SU-DHL-6 (cell line): Measurements from ENCODE around the gene PPP6R3.
"Not testable (repeated sequence)": the region's sequence is repeated elsewhere in the genome, so short reads cannot be mapped to it uniquely, and the experiment has no call there.

Experiments
- H2AFZ ChIP-seq: fragments of 200-600 bp; sonication (generic); 2 replicates; pipeline ENCODE4 v1.6.1; 2014; ENCODE audit warnings: low read depth, mild to moderate bottlenecking, moderate library complexity, mixed read lengths, antibody characterized with exemption, low read length; ENCODE audit not compliant: severe bottlenecking
- H3F3A ChIP-seq: fragments of 200-600 bp; shearing (Covaris generic); 2 replicates; pipeline ENCODE4 v1.6.0; 2016; ENCODE audit warnings: antibody characterized with exemption, mild to moderate bottlenecking; ENCODE audit not compliant: insufficient read depth
- H3K27ac ChIP-seq: fragments of 200-600 bp; sonication (generic); 2 replicates; pipeline ENCODE4 v1.5.1; 2016; ENCODE audit warnings: low read depth, mild to moderate bottlenecking, low read length, moderate library complexity, mixed read lengths
- H3K27me3 ChIP-seq: fragments of 200-600 bp; sonication (generic), shearing (Covaris generic); 2 replicates; pipeline ENCODE4 v1.6.0; 2014; ENCODE audit warnings: mild to moderate bottlenecking, low read length
- H3K36me3 ChIP-seq: fragments of 200-600 bp; sonication (generic); 2 replicates; pipeline ENCODE4 v1.6.1; 2014; ENCODE audit warnings: mild to moderate bottlenecking, low read length, mixed read lengths
- H3K4me2 ChIP-seq: fragments of 300-600, 200-600 bp; shearing (Covaris generic), sonication (generic); 2 replicates; pipeline ENCODE4 v1.6.0; 2014; ENCODE audit warnings: low read length, low read depth, mild to moderate bottlenecking; ENCODE audit not compliant: poor library complexity, severe bottlenecking
- H3K4me3 ChIP-seq: fragments of 200-600 bp; sonication (generic); 2 replicates; pipeline ENCODE4 v1.5.1; 2014; ENCODE audit warnings: antibody characterized with exemption, low read length, mild to moderate bottlenecking, mixed read lengths; ENCODE audit not compliant: insufficient read depth, poor library complexity, severe bottlenecking
- H3K79me2 ChIP-seq: fragments of 200-600 bp; sonication (generic); 2 replicates; pipeline ENCODE4 v1.6.1; 2014; ENCODE audit warnings: mild to moderate bottlenecking, low read length, moderate library complexity; ENCODE audit not compliant: insufficient read depth
- H3K9ac ChIP-seq: fragments of 200-600 bp; sonication (generic); 2 replicates; pipeline ENCODE4 v1.7.0; 2014; ENCODE audit warnings: mild to moderate bottlenecking, low read length
- H3K9me2 ChIP-seq: fragments of 200-600 bp; sonication (generic); replicated peaks from 2 replicates; pipeline ENCODE4 v1.6.1; 2014; ENCODE audit warnings: low read length; ENCODE audit not compliant: insufficient read depth
- H3K9me3 ChIP-seq: fragments of 200-600 bp; sonication (generic); 2 replicates; pipeline ENCODE4 v1.6.1; 2014; ENCODE audit warnings: low read length, mixed read lengths; ENCODE audit not compliant: insufficient read depth
- H4K20me1 ChIP-seq: fragments of 200-600 bp; sonication (generic); 2 replicates; pipeline ENCODE4 v1.6.1; 2014; ENCODE audit warnings: low read depth, mild to moderate bottlenecking, antibody characterized with exemption, low read length, moderate library complexity, mixed read lengths
- CTCF ChIP-seq: fragments of 200-600 bp; sonication (generic); IDR thresholded peaks from one replicate; pipeline ENCODE4 v1.5.1; 2017; ENCODE audit warnings: antibody characterized with exemption, mild to moderate bottlenecking, low read length, moderate library complexity; ENCODE audit not compliant: insufficient read depth, poor library complexity, severe bottlenecking
- EZH2phosphoT487 ChIP-seq: fragments of 200-600 bp; sonication (generic), shearing (Covaris generic); conservative IDR thresholded peaks from 2 replicates; pipeline ENCODE4 v1.6.1; 2018; ENCODE audit warnings: mild to moderate bottlenecking, antibody characterized with exemption, low read length, moderate library complexity, mixed read lengths

PPP6R3 gene

GRCh38 chr11:68470304-68470811 is 9.8 kb downstream of the PPP6R3 start:
- H3F3A ChIP-seq, result no peaks in the 10 kb centered on the region
- TF ChIP-seq CTCF, result no peak
- no peak for TF ChIP-seq EZH2phosphoT487
- H3K79me2 ChIP-seq, result peaks cover 95% of the 10 kb centered on the region
- no peak overlapping the region for H3K4me2 ChIP-seq
- no peak overlapping the region for H3K4me3 ChIP-seq
- no peak overlapping the region for H2AFZ ChIP-seq
- H3K36me3 ChIP-seq, result peaks cover 13% of the 10 kb centered on the region
- H4K20me1 ChIP-seq, result peaks cover 60% of the 10 kb centered on the region
- H3K27ac ChIP-seq, result no peak overlapping the region
- no peak overlapping the region for H3K9ac ChIP-seq
- H3K27me3 ChIP-seq, result no peaks in the 10 kb centered on the region
- H3K9me3 ChIP-seq, result peaks cover 6% of the 10 kb centered on the region; the same call in 1 of the 2 replicates
- no peaks in the 10 kb centered on the region for H3K9me2 ChIP-seq

DNA sequence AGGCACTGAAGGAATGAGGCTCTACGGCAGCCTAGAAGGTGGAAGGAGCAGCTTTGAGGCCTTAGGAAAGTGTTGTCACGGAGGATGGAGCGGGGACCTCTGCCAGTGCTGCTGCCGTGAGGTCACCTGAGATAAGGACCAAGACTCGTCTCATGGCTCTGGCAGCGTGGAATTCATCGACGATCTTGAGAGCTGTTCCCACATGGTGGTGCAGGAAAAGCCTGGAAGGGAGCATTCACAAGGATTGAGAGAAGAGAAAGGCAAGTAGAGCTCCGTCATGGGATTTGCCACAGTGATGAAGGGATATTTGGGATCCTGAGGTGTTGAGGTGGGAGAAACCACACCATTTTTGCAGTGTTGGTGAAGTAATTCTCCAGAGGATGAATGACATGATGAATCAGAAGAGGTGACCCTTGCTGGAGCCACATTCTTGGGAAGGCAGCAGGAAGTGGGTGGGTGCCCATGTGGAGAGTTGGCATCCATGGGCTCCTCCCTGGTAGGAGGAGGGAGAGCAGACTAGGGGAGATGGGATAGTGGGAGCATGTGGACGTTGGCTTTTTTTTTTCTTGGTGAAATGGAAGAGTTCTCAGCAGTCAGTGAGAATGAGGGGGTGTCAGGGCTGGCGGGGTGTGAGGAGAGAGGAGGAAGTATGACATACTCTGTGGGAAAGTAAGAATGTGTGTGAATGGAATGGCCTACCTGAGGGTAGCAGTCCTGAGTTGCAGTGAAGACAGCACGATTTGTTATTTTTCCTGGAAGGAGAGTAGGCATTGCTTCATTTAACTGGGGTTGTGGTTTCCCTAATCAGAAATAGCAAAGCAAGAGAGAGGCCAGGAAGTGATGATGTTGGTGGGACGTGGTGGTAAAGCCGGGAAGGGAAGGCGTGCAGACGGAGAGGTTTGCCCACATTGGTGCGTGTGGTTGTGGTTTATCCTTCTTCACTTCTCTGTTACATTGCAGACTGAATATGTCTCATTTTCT is 11.1 kb downstream of the PPP6R3 start:
- Histone ChIP-seq H3F3A (no peaks in the 10 kb centered on the region), H3K27me3 (no peaks in the 10 kb centered on the region), H3K9me2 (no peaks in the 10 kb centered on the region), H2AFZ (no peak overlapping the region), H3K27ac (no peak overlapping the region), H3K4me3 (no peak overlapping the region), H3K4me2 (no peak overlapping the region), H3K9me3 (peaks cover 6% of the 10 kb centered on the region; the same call in 1 of the 2 replicates), H4K20me1 (peaks cover 52% of the 10 kb centered on the region), H3K9ac (no peak overlapping the region), H3K79me2 (peaks cover 86% of the 10 kb centered on the region), H3K36me3 (peaks cover 13% of the 10 kb centered on the region)
- no peak for TF ChIP-seq EZH2phosphoT487

- Histone ChIP-seq H3K9me3 (peaks cover 6% of the 10 kb centered on the region; the same call in 1 of the 2 replicates), H3K36me3 (peaks cover 16% of the 10 kb centered on the region), H3K9ac (no peak overlapping the region), H3K27ac (no peak overlapping the region), H2AFZ (no peak overlapping the region), H3K27me3 (no peaks in the 10 kb centered on the region), H4K20me1 (peaks cover 59% of the 10 kb centered on the region), H3K4me3 (no peak overlapping the region), H3K9me2 (no peaks in the 10 kb centered on the region), H3K79me2 (peaks cover 85% of the 10 kb centered on the region), H3F3A (no peaks in the 10 kb centered on the region), H3K4me2 (no peak overlapping the region)
- TF ChIP-seq CTCF (no peak), EZH2phosphoT487 (no peak)
Observed at GRCh38 chr11:68472778-68473177, 12.2 kb downstream of the PPP6R3 start.

GRCh38 chr11:68473693-68474092 is 13.1 kb downstream of the PPP6R3 start:
- Histone ChIP-seq H3K9me3 (peaks cover 6% of the 10 kb centered on the region; the same call in 1 of the 2 replicates), H3K27ac (no peak overlapping the region), H3K4me3 (no peak overlapping the region), H3K4me2 (no peak overlapping the region), H3K9ac (no peak overlapping the region), H2AFZ (no peak overlapping the region), H3K79me2 (peaks cover 85% of the 10 kb centered on the region), H3K36me3 (peaks cover 16% of the 10 kb centered on the region), H4K20me1 (peaks cover 52% of the 10 kb centered on the region), H3K27me3 (no peaks in the 10 kb centered on the region), H3K9me2 (no peaks in the 10 kb centered on the region), H3F3A (no peaks in the 10 kb centered on the region)
- TF ChIP-seq EZH2phosphoT487 (no peak), CTCF (no peak)

DNA sequence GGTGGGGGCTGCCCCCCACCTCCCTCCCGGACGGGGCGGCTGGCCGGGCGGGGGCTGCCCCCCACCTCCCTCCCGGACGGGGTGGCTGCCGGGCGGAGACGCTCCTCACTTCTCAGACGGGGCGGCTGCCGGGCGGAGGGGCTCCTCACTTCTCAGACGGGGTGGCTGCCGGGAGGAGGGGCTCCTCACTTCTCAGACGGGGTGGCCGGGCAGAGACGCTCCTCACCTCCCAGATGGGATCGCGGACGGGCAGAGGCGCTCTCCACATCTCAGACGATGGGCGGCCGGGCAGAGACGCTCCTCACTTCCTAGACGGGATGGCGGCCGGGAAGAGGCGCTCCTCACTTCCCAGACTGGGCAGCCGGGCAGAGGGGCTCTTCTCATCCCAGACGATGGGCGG is 15.1 kb downstream of the PPP6R3 start:
- Histone ChIP-seq H3K36me3 (peaks cover 16% of the 10 kb centered on the region), H4K20me1 (peaks cover 44% of the 10 kb centered on the region)
- not testable (repeated sequence) for H3F3A ChIP-seq

More for the DNA sequence above, 15.1 kb downstream of the PPP6R3 start:
- not testable (repeated sequence) for H3K9ac ChIP-seq, H3K9me3 ChIP-seq, H2AFZ ChIP-seq, H3K9me2 ChIP-seq, H3K27ac ChIP-seq, H3K27me3 ChIP-seq, H3K4me2 ChIP-seq, H3K4me3 ChIP-seq
- peaks cover 85% of the 10 kb centered on the region for H3K79me2 ChIP-seq
